Smooth muscle cell of the brain vasculature (primary cell): ENCODE data around the gene SNPH.

Experiments
- DNase-seq: peaks from one replicate; pipeline ENCODE4 v3.0.0-alpha.2; 2012; ENCODE audit warnings: low read depth, low spot score

The SNPH gene

DNA sequence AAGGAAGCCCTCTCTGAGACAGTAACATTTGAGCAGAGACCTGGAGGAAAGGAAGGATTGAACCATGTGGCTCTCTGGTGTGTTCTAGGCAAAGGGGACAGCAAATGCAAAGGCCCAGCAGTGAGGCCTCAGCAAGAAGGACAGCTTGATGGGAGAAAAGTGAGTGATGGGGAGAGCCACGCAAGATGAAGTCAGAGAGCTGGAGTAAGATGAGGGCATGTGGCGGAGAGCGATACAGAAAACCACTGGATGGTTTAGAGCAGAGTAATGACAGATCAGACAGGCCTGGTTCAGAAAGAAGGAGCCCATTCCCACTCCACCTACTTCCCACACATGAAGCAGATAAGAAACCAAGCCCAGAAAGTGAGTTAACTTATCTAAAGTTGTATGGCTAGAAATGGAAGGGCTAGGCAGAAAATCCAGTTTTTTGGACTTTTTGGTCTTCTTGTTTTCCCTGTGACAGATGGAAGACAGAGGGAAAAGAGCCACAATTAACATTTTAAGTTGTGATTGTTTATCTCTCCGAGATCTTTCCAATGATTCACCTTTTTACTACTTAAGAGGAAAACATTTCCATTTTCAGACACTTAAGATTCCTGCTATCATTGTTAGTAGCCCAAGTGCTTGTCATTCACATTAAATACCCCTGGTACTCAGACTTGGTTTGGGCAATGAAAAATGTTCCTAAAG is 723 bp upstream of the SNPH start:
- DNase-seq, result no peak

DNA sequence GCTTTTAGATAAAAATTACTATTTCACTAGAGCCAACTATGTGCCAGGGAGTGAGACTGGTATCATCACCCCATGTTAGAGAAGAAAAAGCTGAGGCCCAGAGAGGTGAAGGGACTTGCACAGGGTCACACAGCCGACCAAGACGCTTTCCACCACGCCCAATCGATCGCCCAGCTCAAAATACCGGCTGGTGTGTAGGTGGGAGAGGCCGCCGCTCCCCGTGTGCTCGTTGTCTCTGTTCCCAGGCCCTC is 253 bp upstream of the SNPH start:
- DNase-seq, result no peak

DNA sequence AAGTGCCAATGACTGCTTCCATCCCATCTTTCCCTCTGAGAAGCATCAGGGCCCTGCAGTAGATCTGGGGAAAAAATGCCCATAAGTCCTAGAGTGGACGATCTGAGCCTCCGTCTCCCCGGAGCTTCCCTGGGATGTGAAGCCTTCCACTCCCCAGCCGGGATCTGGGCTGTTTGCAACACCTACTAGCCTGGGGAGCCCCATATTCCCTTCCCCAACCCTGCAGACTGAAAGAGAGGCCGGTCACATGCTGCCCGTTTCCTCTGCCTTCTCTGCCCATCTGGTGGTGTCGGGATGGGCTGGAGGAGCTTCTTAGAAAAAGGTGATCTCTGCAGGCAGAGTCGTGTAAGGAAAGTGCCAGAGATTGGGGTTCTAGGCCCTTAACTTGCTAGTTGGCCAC is 1.1 kb downstream of the SNPH start:
- DNase-seq, result no peak

DNA sequence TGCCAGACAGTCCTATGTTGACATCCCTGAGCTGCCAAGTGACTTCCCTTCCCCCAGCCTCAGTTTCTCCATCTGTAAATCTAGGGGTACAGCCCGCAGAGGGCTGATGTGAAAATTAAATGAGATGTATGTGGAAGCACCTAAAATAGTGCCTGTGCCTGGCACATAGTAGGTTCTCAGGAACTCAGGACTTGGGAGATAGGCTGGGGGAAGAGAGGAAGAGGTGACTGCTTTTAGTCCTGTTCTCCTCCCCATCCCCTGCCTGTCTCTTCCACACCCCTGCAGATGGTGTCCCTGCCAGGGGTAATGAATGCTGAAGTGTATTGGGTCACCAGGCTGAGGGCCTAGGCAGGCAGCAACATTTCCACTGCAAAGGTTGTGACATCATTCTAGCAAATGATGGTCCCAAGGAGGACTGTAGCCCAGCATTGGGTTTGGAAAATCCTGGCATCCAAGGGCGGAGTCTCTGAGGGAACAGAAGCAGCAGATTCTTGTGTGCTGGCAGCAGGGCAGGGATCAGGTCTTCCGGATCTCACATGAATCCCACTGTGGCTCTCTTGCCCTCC is 1.8 kb downstream of the SNPH start:
- no peak for DNase-seq

DNA sequence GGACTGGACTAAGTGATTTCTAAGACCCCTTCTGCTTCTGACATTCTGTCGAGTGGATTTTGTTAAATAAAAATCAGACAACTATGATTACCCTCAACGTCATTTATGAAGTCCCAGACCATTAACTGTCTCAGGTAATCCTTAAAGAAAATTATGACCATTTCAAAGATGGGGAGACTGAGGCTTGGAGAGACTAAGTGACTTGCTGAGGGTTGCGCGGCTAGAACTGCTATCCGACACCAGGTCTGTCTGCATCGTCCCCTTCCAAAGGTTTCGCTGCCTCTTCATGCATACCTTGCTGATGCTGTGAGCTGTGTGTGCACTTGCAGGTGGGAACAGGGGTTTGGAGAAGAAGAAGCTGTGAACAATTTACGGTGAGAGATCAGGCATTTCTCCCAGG is 3.1 kb downstream of the SNPH start:
- DNase-seq, result no peak

DNA sequence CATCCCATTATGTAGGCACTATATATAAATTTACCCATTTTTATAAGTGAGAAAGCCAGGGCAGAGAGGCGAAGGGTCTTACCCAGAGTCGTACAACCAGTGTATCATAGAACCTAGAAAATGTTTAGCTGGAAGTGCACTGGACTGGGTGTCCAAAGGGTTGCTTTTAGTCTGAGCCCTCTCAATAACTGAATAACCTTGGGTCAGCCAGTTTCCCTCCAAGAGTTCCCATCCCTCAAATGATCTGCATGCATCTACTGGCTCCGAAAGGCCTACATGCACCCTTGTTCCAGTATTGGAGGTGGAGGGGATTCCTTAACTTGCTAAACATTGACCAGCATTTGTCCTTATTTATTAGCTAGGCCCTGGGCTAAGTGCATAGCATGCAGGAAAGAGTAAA is 3.8 kb downstream of the SNPH start:
- no peak for DNase-seq

DNA sequence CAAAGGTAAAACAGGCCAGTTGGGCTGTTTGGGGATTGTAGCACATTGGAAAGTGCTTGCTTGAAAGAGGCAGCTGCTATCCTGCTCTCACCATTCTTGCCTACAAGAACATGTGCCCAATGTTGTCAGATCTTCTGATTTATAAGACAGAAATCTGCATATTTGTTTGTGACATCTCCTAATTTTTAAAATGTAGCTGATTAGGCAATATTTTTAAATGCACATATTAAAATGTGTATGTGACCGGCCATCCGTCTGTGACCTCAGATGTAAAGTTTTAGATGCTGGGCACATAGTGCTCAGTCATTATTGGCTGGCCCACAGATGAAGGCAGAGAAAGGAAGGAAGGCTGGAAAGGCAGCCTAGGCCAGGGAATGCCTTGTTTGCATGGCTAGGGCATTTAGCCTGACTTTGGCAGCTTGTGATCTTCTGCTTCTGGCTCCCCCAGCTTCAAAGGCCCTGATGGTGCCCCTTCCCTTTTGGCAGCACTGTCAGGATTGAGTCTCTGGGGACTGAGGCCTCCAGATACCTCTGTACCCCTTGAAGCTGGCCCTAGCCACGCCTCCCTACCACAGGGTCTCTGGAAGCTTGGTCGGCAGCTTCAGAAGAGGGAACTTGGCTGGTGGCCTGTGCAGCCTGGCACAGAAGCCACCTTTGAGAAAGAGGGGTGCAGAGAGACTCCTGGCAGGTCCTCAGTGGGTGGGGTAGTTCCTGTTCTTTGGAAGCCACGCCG is 6.4 kb downstream of the SNPH start:
- no peak for DNase-seq

DNA sequence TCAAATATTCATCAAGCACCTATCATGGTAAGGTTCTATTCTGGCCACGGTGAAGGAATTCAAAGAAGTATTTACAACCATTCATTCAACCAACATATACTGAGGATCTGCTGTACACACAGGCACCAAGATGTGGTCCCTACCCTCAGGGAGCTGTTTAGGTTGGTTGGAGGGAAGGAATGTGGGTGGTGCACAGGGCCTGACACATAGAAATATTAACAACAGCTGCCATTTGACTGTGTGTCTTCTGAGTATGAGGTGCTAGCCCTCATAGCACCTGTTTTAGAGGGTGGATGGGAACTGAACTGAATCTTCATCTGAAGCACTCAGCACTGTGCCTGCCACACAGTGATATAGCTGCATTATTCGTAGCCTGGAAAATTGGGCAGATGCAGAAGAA is 7.3 kb downstream of the SNPH start:
- DNase-seq, result no peak

DNA sequence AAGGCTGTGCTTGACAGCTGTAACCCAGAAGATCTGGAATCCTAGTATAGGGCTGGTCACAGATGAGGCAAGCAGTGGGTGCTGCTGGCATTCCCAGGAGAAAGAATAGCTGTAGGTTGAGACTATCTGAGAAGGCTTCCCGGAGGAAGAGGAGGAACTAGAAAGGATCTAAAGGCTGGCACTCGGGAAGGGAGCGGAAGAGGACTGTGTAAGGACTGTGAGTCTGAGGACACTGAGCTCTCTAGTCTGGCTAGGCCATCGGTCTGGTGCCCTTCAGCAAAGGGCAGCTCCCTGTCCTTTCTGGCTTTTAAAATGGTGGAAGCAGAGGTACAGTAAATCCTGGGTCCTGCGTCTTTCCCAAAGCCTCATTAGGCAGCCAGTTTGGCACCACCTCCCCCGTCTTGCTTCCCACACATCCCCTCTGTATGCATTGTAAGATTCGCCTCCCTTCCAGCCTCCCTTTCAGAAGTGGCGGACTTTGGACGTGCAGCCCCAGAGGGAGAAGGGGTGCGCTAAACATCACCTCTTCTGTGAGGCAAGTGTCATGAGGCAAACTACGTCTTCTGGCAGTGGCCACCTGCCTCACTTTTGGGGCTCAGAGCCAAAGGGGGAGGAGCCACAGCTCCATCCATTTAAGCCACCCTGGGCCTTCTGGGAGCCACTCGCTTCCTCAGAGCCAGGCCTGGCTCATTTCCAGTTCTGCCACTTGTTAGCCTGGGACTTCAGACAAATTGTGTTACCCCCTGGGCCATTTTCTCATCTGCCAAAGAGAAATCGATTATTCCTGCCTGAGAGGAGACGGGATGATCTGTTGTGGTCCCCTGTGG is 8.6 kb downstream of the SNPH start:
- DNase-seq, result no peak

DNA sequence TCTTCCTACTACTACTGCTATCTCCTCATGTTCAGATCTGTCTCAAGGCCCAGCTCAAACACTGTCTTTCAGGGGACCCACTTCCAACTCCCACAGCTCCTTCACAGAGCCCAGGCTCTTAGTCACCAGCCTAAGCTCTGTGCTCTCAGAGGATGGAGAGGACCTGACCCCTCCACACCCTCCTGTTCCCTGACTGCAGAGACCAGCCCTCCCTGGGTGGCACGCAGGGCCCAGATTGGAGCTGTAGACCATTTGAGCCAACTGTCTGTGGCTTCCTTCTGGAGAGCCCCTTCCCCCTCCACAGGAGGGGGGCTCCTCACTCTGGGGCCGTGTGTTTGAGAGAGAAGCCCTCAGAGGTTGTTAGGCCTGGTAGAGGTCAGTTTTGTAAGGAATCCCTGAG is 9.8 kb downstream of the SNPH start:
- DNase-seq, result no peak

DNA sequence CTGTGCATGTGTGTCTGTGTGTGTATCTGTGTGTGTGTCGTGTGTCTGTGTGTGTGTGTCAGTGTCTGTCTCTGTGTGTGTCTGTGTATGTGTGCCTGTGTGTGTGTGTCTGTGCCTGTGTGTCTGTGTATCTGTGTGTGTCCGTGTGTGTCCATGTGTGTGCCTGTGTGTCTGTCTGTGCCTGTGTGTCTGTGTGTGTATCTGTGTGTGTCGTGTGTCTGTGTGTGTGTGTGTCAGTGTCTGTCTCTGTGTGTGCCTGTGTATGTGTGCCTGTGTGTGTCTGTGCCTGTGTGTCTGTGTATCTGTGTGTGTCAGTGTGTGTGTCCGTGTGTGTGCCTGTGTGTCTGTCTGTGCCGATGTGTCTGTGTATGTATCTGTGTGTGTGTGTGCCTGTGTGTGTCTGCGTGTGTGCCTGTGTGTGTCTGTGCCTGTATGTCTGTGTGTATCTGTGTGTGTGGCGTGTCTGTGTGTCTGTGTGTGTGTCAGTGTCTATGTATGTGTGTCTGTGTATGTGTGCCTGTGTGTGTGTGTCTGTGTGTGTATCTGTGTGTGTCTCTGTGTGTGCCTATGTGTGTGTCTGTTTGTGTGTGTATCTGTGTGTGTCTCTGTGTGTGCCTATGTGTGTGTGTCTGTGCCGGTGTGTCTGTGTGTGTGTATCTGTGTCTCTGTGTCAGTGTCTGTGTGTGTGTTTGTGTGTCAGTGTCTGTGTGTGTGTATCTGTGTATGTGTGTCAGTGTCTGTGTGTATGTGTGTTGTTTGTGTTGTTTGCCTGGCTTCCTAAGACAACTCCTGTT is 11.6 kb downstream of the SNPH start:
- DNase-seq, result no peak

DNA sequence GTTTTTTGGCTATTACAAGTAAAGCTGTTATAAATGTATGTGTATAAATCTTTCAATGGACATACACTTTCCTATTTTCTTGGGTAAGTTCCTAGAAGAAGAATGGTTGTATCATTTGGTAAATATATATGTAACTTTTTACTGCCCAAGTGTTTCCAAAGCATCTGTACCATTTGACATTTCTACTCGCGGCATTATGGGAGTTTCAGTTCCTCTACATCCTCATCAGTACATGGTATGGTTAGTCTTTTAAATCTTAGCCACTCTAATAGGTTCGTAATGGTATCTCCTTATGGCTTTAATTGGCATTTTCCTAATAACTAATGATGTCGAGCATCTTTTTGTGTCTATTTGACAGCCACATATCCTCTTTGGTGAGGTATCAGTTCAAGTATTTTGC is 12.9 kb downstream of the SNPH start:
- no peak for DNase-seq

DNA sequence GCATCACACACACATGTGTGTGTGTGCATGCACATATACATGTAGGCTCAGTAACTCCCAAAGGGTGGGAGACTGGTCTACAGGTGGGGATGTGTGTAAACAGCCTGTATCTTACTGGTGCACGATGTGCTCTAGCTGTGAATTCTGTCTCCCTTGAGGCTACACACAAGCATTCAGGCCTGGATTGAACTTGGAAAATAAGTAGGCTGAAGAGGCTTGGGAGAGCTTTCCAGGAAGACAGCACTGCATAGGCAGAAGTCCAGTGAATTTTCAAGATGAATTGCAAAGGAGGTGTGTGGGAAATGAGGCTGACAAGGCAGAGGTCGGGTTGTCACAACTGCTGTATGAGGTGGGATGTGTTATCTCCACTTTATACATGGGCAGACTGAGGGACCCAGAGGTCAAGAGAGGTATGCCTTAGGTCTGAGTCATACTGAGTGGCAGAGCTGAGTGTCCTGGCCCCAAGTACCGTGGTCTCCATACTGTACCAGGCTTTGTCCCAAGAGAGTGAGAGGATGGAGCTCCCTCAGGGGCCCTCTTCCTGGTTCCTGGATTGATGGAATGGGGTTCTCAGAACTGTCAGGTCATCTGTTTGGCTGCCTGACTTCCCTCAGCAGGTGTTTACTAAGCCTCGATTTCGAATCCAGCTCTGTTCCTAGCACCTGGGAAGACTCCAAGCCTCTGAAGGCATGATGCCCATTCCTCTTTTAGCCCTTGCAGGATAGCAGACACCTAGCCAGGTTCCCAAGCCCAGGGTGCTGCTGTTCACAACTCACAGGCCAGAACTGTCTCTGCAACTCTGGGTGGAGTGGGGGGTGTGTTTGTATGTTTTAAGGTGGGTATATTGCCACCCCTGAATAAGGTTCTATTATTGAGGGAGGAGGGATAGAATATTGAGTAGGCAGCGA is 14.4 kb downstream of the SNPH start:
- no peak for DNase-seq

DNA sequence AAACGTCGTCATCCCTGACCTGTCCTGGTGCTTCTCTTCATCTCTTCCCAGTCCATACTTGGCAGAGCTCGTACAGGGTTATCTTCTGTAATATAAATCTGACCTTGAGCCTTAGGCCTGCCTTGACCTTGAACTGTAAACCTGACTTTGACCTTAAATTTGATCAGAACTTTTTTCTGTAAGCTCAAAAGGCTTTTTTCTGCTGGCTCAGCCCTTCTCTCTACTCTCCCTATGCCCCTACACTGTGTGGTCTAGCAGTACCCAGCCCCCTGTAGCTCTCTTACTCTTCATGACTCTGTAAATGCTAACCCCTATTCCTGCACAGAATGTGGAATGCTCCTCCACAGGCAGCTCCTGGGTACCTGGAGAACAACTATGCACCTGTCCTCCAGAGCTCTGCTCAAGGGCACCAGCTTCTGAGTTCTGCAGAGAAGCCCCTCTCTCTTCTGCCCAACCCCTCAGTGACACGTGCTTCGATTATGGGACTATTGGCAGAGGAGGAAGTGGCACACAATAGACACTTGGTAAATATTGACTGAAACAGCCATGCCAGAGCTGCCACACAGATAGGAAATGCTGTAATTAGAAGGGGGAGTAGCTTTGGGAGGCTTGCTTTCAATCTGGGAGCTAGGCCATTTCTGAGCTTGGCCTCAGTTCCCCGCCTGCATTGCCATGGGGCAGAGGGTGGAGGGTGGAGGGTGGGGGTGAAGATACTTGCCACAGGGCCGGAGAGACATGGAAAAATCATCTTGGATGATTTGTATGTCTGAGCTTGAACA is 15.4 kb downstream of the SNPH start:
- no peak for DNase-seq

DNA sequence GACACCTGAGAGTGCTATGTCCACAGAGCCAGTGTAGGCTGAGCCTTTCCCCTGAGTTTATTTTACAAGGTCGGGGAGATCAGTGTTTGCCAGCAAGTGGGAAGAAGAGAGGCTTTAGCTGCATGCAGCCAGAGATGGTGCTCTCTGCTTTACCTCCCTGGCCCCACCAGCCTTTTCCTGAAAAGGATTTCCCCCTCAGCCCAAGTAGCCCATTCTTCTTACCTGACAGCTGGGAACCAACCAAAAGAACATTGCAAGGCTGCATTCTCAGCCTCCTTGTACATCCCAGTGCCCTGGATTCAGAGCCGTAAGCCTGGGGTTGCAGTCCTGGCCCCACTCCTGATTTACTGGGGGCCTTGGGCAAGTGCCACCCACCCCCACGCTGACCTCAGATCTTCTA is 16.9 kb downstream of the SNPH start:
- no peak for DNase-seq

DNA sequence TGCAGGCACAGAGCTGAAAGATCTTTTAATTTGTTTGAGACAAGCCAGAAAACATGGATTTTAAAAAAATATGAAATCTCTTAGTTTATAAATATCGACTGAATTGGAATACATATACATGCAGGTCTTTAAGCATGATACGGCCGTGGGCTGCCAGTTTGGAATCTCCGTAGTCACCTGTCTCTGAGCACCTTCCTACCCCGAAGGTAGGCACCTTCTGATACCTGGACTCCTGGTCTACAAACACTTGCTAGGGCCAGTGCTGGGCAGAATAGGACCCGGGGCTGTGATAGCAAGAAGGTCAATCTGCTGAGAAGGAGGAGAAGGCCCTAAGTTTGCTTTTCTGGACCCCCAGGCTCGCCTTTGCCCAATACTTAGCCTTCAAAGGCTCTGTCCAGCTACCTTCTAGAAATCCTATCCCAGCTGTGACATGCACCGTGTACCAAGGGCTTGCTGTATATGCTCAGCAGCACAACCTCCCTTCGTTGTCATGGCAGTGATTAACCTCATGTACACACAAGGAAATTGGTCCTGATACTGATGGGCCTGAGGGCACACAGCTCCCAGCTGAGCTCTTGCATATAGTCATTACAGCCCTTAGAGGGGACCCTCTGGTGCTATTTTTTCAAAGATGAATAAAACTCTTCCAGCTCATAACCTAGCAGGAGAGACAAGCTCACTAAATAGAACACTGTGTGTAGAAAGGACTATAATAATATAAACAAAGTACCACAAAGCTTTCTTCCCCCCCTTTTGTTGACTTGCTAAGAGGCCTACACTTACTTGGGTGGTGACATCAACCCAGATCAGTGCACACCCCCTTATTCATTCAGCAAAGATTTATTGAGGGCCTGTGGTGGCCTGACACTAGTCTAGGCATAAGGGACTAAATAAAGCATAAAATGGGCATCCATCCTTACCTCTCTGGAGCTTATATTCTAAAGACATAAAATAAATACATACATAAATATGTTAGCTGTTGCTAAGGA is 17.7 kb downstream of the SNPH start:
- no peak for DNase-seq

DNA sequence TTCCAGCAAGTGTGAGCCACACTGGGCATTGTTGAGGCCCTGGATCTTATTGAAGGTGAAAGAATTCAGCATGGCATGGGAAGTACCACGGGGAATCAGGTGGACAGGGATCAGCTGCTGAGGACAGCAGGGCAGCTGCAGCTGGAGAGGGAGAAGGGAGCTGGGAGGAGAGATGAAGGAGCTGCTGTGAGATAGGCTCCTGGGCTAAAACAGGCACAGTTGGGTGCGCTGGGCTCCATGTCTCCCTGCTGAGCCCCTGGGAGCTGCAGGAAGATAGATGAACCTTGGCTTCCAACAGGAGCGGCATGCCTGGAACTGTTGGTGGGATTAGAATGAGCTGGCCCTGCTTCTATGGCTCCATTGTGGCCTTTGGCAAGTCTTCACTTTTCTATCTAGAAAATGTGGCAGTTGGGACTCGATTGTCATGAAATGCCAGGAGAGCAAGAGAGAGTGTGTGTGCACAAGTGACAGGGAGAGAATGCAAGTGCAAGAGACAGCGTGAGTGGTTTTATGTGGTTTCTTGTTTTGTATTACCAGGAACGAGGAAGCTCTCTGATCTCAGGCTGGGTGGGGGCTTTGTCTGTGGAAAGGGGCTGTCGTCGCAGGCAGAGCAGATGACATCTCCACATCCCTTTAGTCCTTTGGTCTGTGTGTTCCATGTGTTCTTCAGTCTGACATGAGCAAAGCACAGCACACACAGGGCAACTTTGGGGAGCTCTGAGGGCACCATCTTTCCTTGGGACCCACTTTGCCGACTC is 20.4 kb downstream of the SNPH start:
- no peak for DNase-seq

DNA sequence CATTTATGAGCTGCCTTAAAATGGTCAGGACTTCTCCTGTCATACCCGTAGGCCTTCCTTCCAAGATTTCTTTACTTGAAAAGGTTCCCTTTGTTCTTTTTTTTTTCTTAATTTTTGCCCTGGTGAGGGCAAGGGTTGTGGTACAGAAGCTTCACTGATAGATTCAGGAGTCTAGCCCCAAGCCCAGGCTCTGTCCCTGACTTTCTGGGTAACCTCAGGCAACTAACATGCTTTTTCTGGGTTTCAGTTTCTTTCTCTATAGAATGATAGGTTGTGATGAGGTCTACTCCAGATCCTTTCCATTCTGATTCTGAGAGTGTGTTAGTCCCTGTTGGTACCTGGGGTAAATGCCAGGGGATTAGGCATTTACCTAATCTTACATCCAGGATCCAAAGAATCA is 21.2 kb downstream of the SNPH start:
- DNase-seq, result no peak
